NCI-H1048 (cell line): ENCODE results near the gene SETD3.

ENCODE experiments used
- DNase-seq: peaks from one replicate; lab custom pipeline; 2025; lab: John Stamatoyannopoulos, UW

The SETD3 gene

GRCh38 chr14:99459481-99460100 lies 21.1 kb downstream of the SETD3 start:
- no peak for DNase-seq

DNA sequence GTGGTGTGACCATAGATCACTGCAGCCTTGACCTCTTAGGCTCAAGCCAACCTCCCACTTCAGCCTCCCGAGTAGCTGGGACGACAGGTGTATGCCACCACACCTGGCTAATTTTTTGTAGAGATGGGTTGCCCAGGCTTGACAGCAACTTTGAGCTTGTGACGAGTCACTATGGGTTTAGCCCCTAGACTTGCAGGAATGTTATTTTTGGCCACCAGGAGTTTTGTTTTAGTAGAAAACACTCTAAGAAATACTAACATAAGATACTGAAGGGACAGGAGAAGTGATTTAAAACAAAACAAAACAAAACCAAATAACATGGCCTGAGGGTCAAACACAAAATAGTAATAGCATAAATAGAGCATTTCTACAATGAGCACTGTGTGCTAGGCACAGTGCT lies 26.4 kb downstream of the SETD3 start:
- no peak for DNase-seq

GRCh38 chr14:99452968-99453367 lies 27.7 kb downstream of the SETD3 start:
- DNase-seq = no peak

DNA sequence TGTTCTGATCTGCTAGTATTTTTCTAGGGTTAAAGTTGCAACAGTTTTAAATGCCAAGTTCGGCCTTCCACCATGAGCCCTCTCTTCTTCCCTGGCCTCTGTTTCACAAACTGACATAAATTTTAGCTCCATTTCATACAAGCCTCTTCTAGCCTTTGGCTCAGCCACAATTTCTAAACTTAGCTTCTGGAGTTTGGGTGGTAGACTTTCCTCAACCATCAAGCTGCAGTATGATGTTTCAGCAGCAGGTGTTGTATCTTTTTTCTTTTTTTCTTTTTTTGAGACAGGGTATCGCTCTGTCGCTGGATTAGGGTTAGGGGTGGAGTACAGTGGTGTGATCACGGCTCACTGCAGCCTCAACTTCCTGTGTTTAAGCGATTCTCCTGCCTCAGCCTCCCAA lies 29.4 kb downstream of the SETD3 start:
- DNase-seq = no peak

DNA sequence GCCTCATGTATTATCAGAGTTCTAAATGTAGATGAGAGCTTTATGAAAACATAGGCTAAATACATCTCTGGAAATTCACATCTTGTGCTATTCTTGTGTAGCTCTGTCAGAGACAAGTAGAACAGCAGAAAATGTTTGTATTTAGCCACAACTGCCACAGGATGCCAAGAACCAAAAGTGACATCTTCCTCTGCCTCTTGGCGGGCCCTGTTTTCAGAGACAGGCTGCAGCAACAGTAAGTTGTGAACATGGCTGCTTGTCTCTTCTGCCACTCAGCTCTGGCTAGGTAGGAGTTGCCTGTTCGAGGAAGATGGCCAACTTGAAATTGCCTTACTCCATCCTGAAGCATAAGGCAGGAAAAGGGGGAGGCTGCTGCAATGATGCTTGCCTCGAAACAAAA lies 30.4 kb downstream of the SETD3 start:
- DNase-seq = no peak

DNA sequence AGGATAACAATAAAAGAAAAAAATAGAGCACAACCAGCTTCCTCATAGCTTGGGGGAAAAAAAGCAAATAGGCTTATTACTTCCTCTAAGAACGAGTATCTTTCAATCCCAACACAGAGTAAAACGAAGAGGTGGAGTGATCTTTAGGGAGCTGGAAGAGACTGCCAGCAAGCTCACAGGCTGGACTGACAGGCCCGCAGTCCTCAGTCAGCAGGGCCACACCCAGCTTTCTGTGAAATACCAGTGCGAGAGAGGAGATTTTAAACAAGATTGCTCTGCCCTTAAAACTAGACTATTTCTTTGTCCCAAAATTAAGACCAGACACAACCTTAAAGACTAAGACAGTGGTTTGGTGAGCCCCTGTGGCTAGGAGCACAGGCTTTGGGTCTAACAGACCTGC lies 32.9 kb downstream of the SETD3 start:
- no peak for DNase-seq

GRCh38 chr14:99445931-99446330 lies 34.7 kb downstream of the SETD3 start:
- DNase-seq = no peak

- no peak for DNase-seq
Measured at GRCh38 chr14:99441918-99442317, 38.7 kb downstream of the SETD3 start.

- DNase-seq = no peak
Measured at GRCh38 chr14:99441157-99441870, 39.3 kb downstream of the SETD3 start.

GRCh38 chr14:99440278-99440677 lies 40.4 kb downstream of the SETD3 start:
- DNase-seq = no peak

GRCh38 chr14:99437706-99438105 lies 43.0 kb downstream of the SETD3 start:
- DNase-seq = no peak

DNA sequence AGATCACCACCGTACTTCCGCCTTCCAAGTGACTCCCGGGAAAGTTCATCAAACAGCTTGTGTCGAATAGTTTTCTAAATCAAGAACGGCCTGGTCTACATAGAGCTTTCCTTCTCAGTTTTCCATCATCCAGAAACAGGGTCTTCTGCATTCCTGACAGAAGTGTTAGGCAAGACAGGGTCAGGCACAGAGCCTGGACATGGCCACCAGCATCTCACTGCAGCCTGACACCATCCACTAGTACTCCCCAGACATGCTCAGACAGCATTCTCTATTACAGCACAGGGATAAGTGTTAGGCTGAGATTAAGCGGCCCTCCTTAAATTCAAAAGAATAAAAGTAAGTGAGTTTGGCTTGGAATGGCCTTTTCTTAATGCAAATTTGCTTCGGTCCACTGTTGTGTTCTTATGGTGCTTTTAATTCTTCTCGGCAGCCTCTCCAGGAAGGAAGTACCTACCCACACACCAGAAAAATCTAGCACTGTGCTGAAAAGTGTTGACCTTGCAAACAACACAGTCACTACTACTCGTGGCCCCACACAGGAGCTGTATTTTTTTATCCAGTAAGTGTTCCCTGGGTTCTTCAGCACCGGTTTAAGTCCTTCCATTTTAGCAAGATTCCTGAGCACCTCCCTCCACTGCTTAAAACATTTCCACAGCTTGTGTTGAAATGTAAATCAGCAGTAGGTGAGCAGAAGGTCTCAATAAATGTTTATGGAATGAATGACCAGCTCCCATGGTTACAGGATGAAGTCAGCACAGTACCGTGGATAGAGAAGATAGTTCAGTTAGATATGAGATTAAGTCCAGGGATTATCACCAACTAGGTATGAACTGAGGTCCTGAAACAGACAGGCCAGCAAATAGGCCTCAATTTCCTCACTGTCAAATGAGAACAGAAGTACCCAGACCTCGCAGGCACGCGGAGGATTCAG lies 44.1 kb downstream of the SETD3 start:
- DNase-seq = no peak

GRCh38 chr14:99435327-99435726 lies 45.3 kb downstream of the SETD3 start:
- DNase-seq = no peak

GRCh38 chr14:99432485-99432884 lies 48.2 kb downstream of the SETD3 start:
- no peak for DNase-seq

GRCh38 chr14:99431986-99432385 lies 48.7 kb downstream of the SETD3 start:
- no peak for DNase-seq

DNA sequence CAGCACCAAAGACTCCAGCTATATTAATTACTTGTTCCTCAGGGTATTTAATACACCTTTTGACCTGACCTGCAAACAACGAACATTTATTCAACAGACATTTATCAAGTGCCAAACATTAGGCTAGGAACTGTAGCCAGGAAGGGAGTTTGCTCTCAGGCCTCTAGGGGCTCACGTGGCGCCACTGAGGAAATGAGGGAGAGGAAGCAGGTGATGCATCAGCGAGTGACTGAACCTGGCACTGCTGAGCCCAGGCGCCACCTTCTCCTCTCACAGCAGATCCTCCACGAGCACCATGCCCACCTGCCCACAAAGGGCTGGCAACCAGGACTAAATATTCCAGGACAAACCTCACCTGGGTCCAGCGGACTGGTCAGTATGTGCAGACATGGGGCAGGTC lies 50.2 kb downstream of the SETD3 start:
- no peak for DNase-seq

DNA sequence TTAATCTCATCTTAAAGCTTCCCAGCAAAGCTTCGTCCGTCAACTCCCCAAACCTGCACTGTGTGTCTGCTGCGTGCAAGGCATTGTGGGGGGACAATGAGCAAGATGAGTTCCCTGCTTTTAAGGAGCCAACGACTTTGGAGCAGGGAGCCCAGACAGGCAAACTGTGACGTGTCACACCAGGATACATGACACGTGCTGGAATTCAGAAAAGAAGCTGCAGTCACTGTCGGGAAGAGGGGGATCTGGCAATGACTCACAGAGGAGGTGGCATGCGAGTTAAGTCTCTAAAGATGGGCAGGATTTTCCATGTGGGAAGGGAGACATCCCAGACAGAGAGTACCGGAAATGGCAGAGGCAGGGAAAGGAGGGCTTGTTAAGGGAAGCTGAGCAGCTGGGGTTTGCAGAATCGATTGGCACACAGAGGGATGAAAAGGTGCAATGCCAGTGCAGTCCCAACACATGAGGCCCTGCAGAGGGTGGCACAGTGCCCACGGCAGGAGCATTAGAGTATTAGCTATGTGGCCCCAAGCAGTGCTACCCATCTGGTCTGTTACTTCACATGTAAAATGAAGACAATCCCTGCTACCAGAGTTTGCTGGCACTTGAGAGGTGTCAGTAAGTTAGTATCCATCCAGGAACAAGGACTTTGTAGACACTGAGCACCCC lies 52.9 kb downstream of the SETD3 start:
- no peak for DNase-seq

- no peak for DNase-seq
Measured at GRCh38 chr14:99426813-99427346, 53.8 kb downstream of the SETD3 start.

GRCh38 chr14:99426265-99426664 lies 54.4 kb downstream of the SETD3 start:
- DNase-seq = no peak

DNA sequence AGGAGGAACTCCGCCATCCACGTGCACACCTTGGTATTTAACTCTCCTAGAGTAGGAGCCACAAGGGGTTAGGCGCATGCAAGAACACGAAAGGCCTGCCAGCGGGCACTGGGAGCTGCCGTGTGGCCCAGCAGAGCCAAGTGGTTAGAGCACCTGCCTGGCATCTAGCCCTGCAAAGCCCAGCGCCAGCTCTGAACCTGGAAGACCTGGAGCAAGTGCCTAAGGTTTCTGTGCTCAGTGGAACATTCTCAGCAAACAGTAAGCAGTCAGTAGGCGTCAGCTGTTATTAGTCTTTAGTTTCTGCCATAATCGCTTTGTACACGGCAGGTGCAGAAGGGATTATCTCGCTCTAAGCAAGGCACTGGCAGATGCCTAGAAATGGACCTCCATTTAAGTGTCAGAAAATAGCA lies 55.4 kb downstream of the SETD3 start:
- no peak for DNase-seq

- DNase-seq = no peak
Measured at GRCh38 chr14:99424306-99424877, 56.3 kb downstream of the SETD3 start.

DNA sequence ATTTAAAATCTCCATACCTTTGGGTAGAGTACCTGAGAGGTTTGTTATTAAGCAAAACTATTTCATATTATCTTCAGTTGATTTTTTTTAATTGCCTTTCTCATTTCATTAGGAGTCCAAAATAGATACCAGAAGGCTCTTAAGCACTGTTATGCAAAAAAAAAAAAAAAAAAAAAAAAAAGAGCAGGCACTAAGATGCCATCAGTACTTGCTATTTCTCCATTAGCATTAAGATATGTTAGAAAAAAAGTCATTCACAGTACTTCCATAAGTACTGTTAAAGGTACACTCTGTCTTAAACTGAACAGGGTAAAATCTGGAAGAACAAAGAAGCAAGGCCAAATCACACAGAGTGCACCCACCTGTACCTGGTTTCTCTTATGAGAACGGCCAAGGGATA lies 57.2 kb downstream of the SETD3 start:
- DNase-seq = no peak
